ENCODE results near the gene CES2.
"Not testable (repeated sequence)": the region's sequence is repeated elsewhere in the genome, so short reads cannot be mapped to it uniquely, and the experiment has no call there.

Gene CES2

DNA sequence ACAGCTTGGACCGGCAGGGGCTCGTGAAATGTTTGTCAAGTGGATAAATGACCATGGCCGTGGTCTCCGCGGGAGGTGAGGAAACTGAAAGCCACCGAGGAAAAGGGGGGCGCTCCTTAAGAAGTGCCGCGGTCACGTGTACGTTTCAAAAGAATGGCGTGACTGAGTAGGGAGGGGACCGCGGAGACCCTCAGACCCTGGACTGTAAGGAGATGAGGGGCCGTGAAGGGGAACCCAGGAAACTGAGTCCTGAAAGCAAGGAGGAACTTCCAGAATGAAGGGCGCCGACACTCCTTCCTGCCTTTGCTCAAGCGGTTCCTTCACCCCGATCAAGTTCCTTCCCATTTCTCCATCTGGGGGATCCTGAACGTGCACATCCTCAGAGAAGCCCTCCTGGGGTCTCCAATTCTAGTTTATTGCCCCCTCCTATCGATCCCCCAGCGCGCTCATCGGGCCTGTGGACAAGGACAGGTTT lies 440 bp upstream of the CES2 start:
- not testable (repeated sequence) for DNase-seq (ENCODE audit: low read depth in 2 of 2)

- no peak for DNase-seq (ENCODE audit: low read depth in 2 of 2)
Measured at GRCh38 chr16:66936462-66936861, 1.1 kb downstream of the CES2 start.

- no peak for DNase-seq (ENCODE audit: low read depth in 2 of 2)
Measured at GRCh38 chr16:66936889-66937554, 1.7 kb downstream of the CES2 start.

DNA sequence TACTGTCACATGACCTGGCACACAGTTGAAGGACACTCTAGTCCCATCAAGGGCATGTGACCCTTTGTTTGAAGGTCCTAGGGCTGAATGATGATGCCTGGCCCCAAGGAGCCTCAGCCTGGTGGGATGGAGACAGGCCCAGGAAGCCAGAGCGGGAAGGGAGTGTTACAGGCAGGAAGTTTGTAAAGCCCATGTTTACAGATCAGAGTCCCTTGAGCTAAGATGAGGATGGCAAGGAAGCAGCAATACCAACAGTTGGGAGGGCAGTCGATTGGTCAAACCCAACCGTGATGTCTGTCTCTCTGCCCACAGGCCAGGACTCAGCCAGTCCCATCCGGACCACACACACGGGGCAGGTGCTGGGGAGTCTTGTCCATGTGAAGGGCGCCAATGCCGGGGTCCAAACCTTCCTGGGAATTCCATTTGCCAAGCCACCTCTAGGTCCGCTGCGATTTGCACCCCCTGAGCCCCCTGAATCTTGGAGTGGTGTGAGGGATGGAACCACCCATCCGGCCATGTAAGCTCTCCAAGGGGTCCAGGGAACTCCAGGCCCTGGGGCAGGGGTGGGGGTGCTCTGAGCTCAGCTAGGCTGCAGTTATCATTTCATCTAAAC lies 2.5 kb downstream of the CES2 start:
- DNase-seq (ENCODE audit: low read depth in 2 of 2) = no peak

DNA sequence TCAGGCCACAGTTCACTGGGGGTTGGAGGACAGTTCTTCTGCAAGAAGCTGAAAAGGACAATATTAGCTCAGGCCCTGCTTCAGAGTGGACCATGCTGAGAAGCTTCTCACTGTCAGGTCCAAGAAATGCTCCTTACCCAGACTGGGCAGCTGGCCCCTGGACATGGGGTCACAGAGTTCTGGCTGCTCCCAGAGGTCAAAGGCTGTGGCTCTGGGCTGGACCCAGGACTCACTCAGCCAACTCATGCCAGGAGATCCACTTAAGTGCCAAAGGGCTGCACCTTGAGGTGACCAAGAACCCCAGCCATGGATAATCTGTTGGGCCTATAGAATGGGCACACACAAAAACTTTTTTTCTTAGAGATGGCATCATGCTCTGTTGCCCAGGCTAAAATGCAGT lies 4.0 kb downstream of the CES2 start:
- no peak for DNase-seq (ENCODE audit: low read depth in 2 of 2)

DNA sequence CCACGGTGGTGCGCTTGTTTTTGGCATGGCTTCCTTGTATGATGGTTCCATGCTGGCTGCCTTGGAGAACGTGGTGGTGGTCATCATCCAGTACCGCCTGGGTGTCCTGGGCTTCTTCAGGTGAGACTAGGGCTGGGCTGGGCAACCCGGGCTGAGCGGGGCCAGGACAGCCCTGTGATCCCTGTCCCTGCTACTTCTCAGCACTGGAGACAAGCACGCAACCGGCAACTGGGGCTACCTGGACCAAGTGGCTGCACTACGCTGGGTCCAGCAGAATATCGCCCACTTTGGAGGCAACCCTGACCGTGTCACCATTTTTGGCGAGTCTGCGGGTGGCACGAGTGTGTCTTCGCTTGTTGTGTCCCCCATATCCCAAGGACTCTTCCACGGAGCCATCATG lies 4.9 kb downstream of the CES2 start:
- no peak for DNase-seq (ENCODE audit: low read depth in 2 of 2)

GRCh38 chr16:66942981-66943380 lies 7.7 kb downstream of the CES2 start:
- no peak for DNase-seq (ENCODE audit: low read depth in 2 of 2)

- DNase-seq (ENCODE audit: low read depth in 2 of 2) = no peak
Measured at GRCh38 chr16:66943426-66944053, 8.2 kb downstream of the CES2 start.

DNA sequence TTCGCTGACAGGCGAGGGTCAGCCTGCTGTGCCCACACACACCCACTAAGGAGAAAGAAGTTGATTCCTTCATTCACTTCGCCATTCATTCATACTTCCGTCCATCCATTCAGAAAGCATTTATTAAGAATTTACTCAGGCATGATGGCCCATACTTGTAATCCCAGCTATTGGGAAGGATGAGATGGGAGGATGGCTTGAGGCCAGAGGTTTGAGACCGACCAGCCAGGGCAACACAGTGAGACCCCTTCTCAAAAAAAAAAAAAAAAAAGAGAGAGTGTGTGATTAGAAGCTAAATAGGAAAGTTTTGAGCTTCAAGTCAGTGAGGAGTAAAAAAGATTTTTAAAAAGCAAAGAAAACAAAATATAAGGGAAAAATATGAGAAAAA lies 8.7 kb downstream of the CES2 start:
- no peak for DNase-seq (ENCODE audit: low read depth in 2 of 2)

DNA sequence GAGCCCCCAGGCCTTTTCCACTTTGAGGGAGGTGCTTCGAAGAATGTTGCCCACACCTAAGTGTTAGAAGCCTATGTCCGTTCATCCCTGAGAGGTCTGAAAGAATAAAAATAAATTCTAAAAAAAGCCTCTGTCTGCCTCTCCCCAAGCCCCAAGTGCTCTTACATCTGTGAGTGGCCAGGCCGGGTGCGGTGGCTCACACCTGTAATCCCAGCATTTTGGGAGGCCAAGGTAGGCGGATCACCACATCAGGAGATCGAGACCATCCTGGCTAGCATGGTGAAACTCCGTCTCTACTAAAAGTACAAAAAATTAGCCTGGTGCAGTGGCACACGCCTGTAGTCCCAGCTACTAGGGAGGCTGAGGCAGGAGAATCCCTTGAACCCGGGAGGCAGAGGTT lies 9.7 kb downstream of the CES2 start:
- DNase-seq (ENCODE audit: low read depth in 2 of 2) = not testable (repeated sequence)

- DNase-seq (ENCODE audit: low read depth in 2 of 2) = no peak
Measured at GRCh38 chr16:66945939-66946338, 10.6 kb downstream of the CES2 start.

GRCh38 chr16:66946541-66946940 lies 11.2 kb downstream of the CES2 start:
- no peak for DNase-seq (ENCODE audit: low read depth in 2 of 2)

DNA sequence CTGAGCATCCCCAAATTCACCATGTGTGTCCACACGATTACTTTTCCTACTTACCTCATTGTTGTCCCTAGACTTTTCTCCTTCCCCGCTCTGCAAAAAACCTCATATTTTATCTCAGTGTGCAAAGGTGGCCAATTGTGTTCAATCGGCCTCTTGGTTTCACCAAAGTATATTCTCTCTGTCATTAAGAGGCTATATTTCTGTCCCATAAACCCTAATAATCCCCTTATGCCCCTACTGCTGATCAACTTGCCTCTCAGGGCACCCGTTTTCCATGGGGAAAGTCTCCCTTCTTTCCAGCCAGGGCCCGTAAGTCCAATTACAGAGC lies 11.6 kb downstream of the CES2 start:
- DNase-seq (ENCODE audit: low read depth in 2 of 2) = no peak

- DNase-seq (ENCODE audit: low read depth in 2 of 2) = peak; percentile 63 to 67
Measured at GRCh38 chr16:66947302-66948065, 12.2 kb downstream of the CES2 start.

- DNase-seq (ENCODE audit: low read depth in 2 of 2) = no peak
Measured at GRCh38 chr16:66948134-66948836, 13.0 kb downstream of the CES2 start.

- no peak for DNase-seq (ENCODE audit: low read depth in 2 of 2)
Measured at GRCh38 chr16:66948837-66949225, 13.5 kb downstream of the CES2 start.

DNA sequence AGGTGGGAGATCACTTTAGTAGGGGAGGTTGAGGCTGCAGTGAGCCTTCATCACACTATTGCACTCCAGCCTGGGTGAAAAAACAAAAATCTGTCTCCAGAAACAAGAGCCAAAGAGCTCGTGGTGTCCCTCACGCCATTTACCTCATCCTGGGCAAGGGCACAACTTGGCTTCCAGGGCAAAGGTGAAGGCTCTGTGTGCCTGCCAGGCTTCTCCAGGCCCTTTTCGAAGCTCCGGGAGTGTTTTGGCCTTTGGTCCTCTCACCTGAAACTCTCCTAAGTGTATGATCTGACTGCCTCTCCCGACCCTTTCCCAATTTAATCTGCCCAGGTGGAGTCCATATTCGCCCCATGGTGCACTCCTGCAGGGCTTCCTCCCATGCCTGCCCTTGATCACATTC lies 14.2 kb downstream of the CES2 start:
- DNase-seq (ENCODE audit: low read depth in 2 of 2) = no peak

- no peak for DNase-seq (ENCODE audit: low read depth in 2 of 2)
Measured at GRCh38 chr16:66950437-66950836, 15.1 kb downstream of the CES2 start.

DNA sequence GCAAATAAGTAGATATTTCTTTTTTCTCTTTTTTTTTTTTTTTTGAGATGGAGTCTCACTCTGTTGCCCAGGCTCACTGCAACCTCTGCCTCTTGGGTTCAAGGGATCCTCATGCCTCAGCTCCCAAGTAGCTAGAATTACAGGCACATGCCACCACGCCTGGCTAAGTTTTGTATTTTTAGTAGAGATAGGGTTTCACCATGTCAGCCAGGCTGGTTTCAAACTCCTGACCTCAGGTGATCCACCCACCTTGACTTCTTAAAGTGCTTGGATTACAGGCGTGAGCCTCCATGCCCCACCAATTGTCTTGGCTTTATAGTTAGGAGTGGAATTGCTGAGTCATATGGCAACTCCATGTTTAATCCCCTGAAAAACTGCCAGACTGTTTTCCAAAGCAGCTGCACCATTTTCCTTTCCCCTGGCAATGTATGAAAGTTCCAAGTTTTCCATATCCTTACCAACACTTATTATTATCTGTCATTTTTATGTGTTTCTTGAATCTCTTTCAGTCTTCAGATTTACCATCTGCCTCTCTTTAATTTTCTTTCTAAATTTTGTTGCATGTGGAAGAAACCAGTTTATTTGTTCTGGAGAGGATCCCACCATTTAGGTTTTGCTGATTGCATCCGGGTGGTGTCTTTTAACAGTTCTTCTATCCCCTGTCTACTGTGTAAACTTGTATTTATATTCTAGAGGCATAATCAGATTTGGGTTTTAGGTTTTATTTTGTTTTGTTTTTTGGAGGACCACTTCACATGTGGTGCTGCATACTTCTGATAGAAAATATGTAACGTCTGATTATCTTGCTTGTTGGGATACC lies 15.9 kb downstream of the CES2 start:
- DNase-seq (ENCODE audit: low read depth in 2 of 2) = no peak

DNA sequence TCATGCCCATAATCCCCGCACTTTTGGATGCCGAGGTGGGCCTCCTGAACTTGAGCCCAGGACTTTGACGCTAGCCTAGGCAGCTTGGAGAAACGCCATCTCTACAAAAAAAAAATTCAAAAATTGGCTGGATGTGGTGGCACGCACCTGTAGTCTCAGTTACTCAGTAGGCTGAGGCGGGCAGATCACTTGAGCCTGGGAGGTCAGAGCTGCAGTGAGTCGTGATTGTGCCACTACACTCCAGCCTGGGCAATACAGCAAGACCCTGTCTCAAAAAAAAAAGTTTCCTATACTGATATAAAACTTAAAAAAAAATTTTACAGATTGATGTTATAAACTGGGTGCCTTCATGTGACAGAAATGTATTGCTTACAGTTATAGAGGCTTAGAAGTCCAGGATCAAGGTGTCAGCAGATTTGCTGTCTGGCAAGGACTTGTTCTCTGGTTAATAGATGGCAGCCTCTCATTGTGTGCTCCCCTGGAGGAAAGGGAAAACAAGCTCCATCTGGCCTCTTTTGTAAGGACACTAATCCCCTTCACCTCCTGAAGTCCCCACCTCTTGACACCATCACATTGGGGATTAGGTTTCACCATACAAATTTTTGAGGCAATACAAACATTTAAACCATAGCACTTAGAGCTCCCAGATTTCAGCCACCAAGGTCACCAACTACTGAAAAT lies 17.3 kb downstream of the CES2 start:
- no peak for DNase-seq (ENCODE audit: low read depth in 2 of 2)
